GM08714 (cell line): ENCODE data around the gene MIGA1.

Source experiments
- H3K4me3 ChIP-seq: fragments of 200-500 bp; sonication (Bioruptor generic); 2 replicates; pipeline ENCODE4 v1.5.1; 2014; ENCODE audit warnings: mild to moderate bottlenecking, low read length, inconsistent platforms
- ZNF274 ChIP-seq: IDR thresholded peaks from 2 replicates; pipeline ENCODE4 v1.6.1; 2012; ENCODE audit warnings: mild to moderate bottlenecking, low read depth, low read length

MIGA1 gene

GRCh38 chr1:77857552-77857951 is 78.1 kb downstream of the MIGA1 start:
- H3K4me3 ChIP-seq = no peak overlapping the region
- TF ChIP-seq ZNF274 = no peak

GRCh38 chr1:77858725-77859124 is 79.3 kb downstream of the MIGA1 start:
- no peak for TF ChIP-seq ZNF274
- H3K4me3 ChIP-seq = no peak overlapping the region

DNA sequence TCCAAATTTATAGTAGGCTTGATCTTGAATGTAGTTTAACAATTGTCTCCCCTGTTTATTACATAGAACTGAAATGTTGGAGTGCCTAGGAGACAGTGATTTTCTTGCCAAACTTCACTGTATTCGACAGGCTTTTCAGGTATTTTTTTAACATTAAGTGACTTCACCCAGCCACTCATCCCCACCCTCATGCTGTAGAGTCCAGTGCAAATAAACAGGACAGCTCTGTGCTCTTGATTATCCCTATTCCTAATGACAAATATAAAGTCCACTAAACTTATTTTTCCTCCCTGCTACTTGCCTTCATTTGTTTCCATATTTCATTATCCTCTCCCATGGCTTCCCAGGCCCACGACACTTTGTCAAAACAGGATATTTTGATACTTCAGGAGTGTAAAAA is 79.8 kb downstream of the MIGA1 start:
- H3K4me3 ChIP-seq = no peak overlapping the region
- TF ChIP-seq ZNF274 = no peak

DNA sequence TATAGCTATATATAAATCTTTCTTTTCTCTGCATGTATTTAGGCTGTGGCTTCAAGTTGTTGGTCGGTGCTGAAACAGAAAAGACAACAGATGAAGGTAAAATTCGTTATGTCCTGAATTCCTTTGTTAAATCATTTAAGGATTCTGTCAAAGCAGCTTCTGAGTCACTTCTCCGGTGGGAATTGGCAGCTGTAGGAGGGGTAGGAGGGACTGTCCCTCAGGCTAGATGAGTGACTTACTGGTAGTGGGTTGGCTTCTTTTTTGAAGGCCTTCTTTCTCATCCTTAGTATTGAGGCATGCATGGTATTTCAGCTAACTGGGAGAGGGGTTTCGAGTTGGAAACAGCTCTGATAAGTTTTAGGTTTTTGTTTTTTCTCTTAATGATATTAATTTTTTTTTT is 86.8 kb downstream of the MIGA1 start:
- no peak overlapping the region for H3K4me3 ChIP-seq
- no peak for TF ChIP-seq ZNF274

GRCh38 chr1:77872645-77873044 is 93.2 kb downstream of the MIGA1 start:
- no peak for TF ChIP-seq ZNF274
- no peak overlapping the region for H3K4me3 ChIP-seq

GRCh38 chr1:77873461-77873860 is 94.0 kb downstream of the MIGA1 start:
- no peak for TF ChIP-seq ZNF274
- H3K4me3 ChIP-seq = no peak overlapping the region

GRCh38 chr1:77874804-77875445 is 95.5 kb downstream of the MIGA1 start:
- H3K4me3 ChIP-seq = no peak overlapping the region
- TF ChIP-seq ZNF274 = no peak

DNA sequence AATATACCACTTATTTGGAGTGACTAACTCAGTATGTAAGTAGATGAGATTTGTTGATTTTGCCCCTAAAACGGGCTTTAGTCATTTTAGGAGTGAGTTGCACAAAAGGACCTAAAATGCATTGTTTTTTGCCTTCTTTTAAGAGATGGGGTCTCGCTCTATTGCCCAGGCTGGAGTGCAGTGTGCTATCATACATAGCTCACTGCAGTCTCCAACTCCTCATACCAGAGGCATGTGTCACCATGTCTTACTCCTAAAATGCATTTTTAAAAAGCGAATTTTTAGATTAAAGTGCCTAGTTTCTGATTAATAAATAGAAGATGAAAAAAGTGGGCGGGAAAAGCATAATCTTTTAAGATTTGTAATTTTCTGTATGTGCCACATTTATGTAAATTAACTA is 97.4 kb downstream of the MIGA1 start:
- TF ChIP-seq ZNF274 = no peak
- H3K4me3 ChIP-seq = no peak overlapping the region

GRCh38 chr1:77881061-77881460 is 101.6 kb downstream of the MIGA1 start:
- H3K4me3 ChIP-seq = no peak overlapping the region
- TF ChIP-seq ZNF274 = no peak

- H3K4me3 ChIP-seq = no peak overlapping the region
- no peak for TF ChIP-seq ZNF274
These were observed 103.0 kb downstream of the MIGA1 start for GRCh38 chr1:77882411-77882810.

DNA sequence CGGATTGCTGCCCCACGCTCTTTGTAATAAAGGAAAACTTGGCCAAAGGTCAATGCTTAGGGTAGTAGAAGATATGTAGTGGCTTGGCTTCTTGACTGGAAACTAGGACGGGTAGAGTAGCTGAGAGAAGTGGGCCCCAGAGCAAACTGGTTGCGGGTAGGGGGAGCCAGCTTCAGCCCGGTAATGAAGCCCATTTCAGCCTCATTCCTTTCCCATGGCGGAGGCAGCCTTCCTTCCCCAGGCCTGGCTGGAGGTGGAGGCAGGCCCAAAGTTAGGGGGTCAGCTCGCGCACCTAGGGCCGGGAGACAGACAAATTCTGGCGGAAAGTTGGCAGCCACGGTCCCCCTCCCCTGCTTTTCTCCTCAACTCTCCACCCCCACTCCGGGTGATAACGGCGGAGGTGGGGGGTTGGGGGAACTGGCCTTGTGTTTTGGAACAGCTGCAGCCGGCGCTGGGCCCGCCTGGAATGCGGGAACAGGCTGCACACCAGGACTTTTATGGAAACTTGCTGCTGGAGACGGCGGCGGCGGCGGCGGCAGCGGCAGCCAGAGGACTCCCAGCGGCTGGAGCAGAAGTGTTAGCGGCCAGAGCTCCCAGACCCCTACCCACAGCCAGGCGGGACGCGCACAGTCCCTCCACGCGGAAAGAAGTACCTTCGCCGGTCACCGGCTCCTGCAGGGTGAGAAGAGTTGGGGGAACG is 108.8 kb downstream of the MIGA1 start, which contains the start of gene NEXN:
NEXN (plus strand) TSS at position 544 of the 700 bp plus-strand sequence. CDS start 27,483 bp downstream, outside the sequence.
- peak within 1 kb of the TSS; percentile 54 for H3K4me3 ChIP-seq
- no peak for TF ChIP-seq ZNF274

DNA sequence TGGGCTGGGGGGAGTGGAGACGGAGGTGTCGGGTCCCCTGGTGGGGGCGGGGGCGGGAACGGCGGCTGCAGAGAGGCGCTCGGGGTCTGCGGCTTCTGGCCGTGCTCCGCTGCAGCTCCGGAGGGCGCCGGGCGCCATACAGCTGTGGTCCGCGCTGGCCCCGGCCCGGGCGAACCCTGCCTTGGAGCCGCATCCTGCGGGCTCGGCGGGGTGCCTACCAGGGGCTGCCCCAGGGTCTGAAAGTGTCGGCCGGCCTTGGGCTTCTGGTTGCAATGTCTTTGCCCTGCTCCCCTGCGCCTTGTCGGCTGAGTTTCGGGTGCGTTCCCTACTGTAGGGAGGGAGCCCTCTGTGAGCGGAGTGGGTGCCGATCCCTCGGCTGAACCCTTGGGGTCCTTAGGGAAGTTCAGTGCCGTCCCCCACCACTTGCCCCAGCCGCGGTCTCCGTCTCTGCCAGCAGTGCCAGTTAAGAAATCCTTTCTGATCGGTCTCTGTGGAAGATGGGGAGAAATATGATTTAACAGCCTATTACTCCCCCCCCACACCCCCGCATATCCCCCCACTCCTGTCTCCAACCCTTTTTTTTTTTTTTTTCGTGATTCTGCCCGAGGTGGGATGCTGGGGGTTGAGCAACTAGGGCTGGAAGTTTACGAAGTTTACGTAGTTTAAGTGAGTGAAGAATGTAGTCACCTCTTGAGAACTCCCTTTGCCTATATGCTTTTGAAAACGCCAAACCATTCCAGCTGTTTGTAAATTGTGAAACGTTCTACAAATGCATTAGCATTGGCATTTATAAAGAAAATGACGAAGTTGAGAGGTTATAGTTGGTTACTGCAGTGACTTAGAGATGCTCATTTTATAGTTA is 109.6 kb downstream of the MIGA1 start:
- H3K4me3 ChIP-seq = peak overlapping the region; percentile 54
- TF ChIP-seq ZNF274 = no peak

DNA sequence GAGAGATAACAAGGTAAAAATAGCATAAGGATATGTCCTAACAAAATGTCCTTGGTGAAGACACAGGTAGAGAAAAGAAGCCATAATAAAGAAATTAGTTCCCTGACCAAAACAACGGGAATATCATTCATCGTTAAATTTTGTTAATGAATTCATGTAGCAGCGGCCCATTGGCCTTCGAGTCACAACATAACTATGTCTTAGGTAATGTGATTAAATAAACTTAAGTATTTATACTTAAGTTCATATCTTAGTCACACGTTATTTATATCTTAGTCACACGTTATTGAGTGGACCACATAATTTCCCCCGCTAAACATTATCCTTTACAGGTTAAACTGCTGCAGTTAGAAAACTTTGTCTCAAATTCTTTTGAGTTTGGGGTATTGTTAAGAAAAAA is 110.2 kb downstream of the MIGA1 start:
- H3K4me3 ChIP-seq = peak overlapping the region; percentile 54; the same call in 1 of the 2 replicates
- TF ChIP-seq ZNF274 = no peak

DNA sequence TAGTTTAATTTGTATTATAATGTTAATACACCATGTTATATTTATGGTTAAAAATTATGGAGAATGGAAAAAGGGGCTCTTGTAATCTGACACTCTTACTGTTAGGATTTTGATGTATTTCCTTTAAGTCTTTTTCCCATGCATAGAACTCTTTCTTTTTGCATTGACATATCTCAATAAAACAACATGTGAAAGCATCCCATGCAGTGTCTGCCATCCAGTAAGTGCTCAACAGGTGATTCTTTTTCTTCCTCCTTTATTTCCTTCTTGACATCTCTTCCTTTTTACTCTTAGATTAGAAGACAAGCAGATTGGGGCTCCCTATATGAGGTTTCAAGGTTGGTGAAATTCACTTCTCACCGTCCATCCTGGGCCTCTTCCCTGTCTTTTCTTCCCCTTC is 111.8 kb downstream of the MIGA1 start:
- no peak overlapping the region for H3K4me3 ChIP-seq
- TF ChIP-seq ZNF274 = no peak

DNA sequence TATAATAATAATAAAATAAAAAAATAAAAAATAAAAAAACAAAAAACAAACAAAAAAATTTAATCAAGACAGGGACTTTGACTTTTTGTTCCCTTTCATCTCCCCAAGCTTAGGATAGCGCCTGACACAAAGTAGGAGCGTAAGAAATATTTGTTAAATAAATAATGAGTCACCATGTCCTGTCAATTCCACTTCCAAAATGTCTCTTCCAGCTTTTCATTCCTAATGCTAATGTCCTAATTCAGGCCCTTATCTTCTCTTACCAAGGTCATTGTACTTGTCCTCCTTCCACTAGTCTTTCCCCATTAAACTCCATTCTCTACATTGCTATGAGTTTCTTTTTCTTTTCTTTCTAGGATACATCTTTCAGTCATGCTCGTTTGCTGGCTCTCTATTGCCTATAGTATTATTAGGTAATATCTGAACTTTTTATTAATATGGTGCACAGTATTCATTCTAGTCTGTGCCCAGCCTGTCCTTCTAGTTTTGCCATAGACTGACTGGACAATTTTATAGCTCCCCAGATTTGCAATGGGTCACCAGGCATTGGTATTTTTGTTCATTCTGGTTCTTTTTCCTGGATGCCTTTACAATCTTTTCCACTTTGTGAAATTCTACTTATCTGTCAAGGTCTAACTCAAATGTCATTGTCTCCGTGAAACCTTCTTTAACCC is 120.3 kb downstream of the MIGA1 start:
- TF ChIP-seq ZNF274 = no peak
- H3K4me3 ChIP-seq = no peak overlapping the region
